Muscle layer of duodenum (tissue), 2 donors: Measurements from ENCODE around the gene RALGPS1.

ENCODE experiments used
- H3K27ac ChIP-seq: one replicate; pipeline ENCODE4 v1.7.0; 2013; ENCODE audit warnings: mild to moderate bottlenecking, low read length
- H3K27me3 ChIP-seq: one replicate; pipeline ENCODE4 v1.7.0; 2013; ENCODE audit warnings: low read depth, mild to moderate bottlenecking, control low read depth, low read length
- H3K36me3 ChIP-seq, 2 donors: one replicate each; pipeline ENCODE4 v1.7.0; 2013; ENCODE audit warnings: low read length in 2 of 2, control low read depth in 1 of 2, mild to moderate bottlenecking in 1 of 2; ENCODE audit not compliant: insufficient read depth in 2 of 2, control insufficient read depth in 1 of 2
- H3K4me1 ChIP-seq, 2 donors: one replicate each; pipeline ENCODE4 v1.7.0; 2013; ENCODE audit warnings: low read length in 2 of 2, mild to moderate bottlenecking in 2 of 2, control low read depth in 1 of 2, moderate library complexity in 1 of 2; ENCODE audit not compliant: insufficient read depth in 2 of 2, control insufficient read depth in 1 of 2
- H3K4me3 ChIP-seq, 2 donors: one replicate each; pipeline ENCODE4 v1.7.0; 2013; ENCODE audit warnings: low read length in 2 of 2, low read depth in 1 of 2, mild to moderate bottlenecking in 1 of 2
- H3K9me3 ChIP-seq, 2 donors: one replicate each; pipeline ENCODE4 v1.7.0; 2013; ENCODE audit warnings: low read length in 2 of 2, control low read depth in 1 of 2, mild to moderate bottlenecking in 1 of 2; ENCODE audit not compliant: control insufficient read depth in 1 of 2
- donor health status: healthy.

The RALGPS1 gene

DNA sequence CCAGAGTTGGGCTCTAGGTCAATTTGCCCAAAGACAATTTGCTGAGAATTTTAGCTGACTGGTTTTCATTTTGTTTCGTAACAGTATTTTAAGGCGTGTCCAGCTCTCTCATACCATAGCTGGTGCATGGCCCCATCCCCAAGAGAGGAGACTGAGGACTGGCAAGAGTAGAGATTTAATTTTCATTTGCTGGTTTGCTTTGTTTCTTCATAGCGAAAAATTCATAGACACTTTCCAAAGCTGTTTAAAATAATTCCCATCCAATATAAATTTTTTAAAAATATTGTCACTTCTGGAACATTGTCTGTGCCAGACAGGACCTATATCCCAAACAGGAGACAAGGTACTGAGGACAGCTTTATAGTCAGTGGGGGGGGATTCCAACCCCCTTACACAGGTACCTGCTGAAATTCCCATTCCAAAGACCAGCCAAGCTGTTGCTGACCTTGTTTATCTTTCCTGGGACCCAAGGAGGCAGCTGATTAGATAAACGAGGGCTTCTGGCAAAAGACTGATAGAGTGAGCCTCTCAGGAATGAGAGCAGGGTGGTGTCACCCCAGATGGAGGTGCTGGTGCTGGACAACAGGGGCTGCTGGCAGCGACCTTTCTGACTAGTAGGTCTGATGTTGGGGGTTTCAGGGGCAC, 214.6 kb downstream of the RALGPS1 start:
- no peaks in the 10 kb centered on the region for H3K27me3 ChIP-seq
- no peak overlapping the region for H3K4me3 ChIP-seq
- H3K36me3 ChIP-seq: no peaks in the 10 kb centered on the region
- no peak overlapping the region for H3K27ac ChIP-seq
- H3K4me1 ChIP-seq: peaks cover 13 to 21% of the 10 kb centered on the region in 2 donors
- H3K9me3 ChIP-seq: no peaks in the 10 kb centered on the region

DNA sequence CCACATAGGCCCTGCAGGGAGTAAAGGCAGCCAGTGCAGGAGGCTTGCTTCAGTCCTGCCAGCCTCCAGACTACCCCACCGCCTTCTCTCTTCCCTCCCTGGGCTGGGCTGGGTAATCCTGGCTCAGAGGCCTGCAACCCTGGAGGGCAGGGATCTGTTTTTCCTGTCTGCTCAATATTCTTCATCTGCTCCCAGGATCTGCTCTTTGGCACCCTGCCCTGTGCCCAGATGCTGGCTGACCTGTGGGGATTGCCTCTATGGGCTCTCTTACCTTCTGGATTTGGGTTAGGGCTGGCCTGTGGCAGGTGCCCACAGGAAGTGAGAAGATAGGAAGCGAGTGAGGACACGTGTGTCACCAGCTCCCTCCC, 215.1 kb downstream of the RALGPS1 start:
- Histone ChIP-seq H3K4me1 (peaks cover 18 to 26% of the 10 kb centered on the region in 2 donors), H3K36me3 (no peaks in the 10 kb centered on the region), H3K4me3 (no peak overlapping the region), H3K27me3 (no peaks in the 10 kb centered on the region), H3K9me3 (no peaks in the 10 kb centered on the region), H3K27ac (no peak overlapping the region)

DNA sequence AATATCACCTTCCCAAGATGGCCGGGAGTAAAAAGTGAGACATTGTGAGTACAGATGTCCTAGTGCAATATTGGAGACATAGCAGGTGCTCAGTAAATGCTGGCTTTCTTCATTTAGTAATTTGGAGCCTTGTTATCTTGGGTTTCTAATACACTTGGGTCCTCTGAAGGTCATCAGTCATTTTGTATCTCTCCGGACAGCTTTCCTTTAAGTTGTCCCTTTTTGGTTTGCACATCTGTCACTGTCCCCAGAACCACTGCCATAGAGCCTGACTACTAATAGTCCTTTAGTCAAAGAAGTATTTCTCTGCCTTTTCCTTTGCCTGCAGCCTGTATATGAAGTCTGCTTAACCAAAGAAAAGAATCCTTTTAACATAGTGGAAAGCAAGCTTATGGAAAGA, 215.7 kb downstream of the RALGPS1 start:
- no peaks in the 10 kb centered on the region for H3K27me3 ChIP-seq
- no peaks in the 10 kb centered on the region for H3K9me3 ChIP-seq
- no peaks in the 10 kb centered on the region for H3K36me3 ChIP-seq
- H3K4me1 ChIP-seq: peaks cover 24 to 31% of the 10 kb centered on the region in 2 donors
- H3K27ac ChIP-seq: peak overlapping the region; percentile 62
- no peak overlapping the region for H3K4me3 ChIP-seq

DNA sequence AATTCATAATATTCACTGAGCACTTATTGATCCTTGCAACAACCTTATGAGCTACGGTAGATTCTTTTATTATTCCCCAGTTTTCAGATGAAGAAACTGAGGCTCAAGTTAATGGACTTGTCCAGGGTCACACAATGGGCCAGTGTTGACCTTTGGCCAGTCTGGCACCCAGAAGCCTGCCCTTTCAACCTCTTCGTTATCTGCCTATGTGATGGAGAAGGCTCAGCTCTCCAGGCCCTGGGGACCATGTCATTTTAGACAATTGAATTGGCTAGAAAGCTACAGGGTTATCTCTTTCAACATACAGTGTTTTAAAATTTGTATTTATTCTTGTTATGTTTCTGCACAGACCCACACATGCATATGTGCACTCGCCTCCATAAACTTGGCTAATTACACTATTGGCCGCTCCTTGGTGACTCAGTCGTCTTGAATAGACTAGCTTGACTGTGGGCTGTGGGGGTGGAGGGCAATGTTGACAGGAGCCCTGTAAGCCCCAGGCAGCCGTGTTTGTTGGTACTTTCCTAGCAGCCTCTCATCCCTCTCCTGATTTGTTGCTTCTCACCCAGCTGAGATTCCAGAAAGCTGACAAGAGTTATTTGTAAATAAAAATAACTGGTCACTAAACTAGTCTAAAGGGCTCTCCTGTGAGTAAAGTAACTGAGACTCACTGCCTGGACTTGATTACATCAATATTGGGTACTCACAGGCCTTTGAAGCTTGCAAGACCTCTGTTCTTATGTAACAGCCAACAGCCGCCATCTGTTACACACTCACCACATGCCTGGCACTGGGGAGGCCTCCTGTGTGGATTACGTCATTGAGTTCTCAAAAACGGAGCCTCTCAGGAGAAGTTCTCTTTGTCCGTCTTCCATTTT, 216.3 kb downstream of the RALGPS1 start:
- H3K9me3 ChIP-seq: no peaks in the 10 kb centered on the region
- no peaks in the 10 kb centered on the region for H3K27me3 ChIP-seq
- H3K4me1 ChIP-seq: peaks cover 24 to 38% of the 10 kb centered on the region in 2 donors
- H3K4me3 ChIP-seq: no peak overlapping the region
- peak overlapping the region; percentile 62 for H3K27ac ChIP-seq
- H3K36me3 ChIP-seq: no peaks in the 10 kb centered on the region

DNA sequence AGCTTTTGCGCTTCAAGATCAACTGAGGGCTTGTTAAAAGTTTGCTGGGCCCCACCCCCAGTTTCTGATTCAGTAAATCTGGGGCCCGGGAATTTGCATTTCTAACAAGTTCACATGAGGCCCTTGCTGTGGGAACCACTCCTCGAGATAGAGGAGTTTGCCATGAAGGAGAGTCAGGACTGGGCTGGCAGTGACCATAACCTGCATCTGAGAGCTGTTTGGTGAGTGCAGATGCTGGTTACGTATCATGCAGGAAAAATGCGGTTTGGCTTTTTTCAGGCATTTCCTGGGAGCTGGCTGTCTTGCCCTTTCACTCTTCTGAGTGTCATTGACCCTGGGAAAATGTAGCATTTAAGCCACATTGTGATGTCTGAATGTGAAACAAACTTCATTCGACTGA, 217.3 kb downstream of the RALGPS1 start:
- Histone ChIP-seq H3K4me1 (peaks cover 24 to 45% of the 10 kb centered on the region in 2 donors), H3K4me3 (no peak overlapping the region), H3K27ac (peak overlapping the region; percentile 62), H3K36me3 (no peaks in the 10 kb centered on the region), H3K9me3 (no peaks in the 10 kb centered on the region), H3K27me3 (no peaks in the 10 kb centered on the region)

DNA sequence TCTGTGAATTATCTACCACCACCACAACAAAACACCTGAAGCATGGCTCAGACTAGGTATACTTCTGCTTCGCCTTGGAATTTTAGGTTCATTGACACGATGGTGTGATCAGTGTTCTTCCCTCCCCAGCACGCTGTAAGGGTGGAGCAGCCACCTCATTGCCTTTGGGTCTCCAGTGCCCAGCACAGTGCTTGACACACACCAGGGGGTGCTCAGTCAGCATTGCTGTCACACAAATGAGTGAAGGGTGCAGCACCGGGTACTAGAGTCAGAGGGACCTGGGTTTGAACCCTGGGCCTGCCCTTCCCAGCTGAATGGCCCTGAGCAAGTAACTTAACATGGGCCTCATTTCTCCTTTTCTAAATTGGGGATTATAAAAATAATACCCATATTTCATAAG, 217.8 kb downstream of the RALGPS1 start:
- Histone ChIP-seq H3K36me3 (no peaks in the 10 kb centered on the region), H3K4me1 (peaks cover 24 to 44% of the 10 kb centered on the region in 2 donors), H3K27ac (peak overlapping the region; percentile 89), H3K27me3 (no peaks in the 10 kb centered on the region), H3K4me3 (no peak overlapping the region), H3K9me3 (no peaks in the 10 kb centered on the region)

DNA sequence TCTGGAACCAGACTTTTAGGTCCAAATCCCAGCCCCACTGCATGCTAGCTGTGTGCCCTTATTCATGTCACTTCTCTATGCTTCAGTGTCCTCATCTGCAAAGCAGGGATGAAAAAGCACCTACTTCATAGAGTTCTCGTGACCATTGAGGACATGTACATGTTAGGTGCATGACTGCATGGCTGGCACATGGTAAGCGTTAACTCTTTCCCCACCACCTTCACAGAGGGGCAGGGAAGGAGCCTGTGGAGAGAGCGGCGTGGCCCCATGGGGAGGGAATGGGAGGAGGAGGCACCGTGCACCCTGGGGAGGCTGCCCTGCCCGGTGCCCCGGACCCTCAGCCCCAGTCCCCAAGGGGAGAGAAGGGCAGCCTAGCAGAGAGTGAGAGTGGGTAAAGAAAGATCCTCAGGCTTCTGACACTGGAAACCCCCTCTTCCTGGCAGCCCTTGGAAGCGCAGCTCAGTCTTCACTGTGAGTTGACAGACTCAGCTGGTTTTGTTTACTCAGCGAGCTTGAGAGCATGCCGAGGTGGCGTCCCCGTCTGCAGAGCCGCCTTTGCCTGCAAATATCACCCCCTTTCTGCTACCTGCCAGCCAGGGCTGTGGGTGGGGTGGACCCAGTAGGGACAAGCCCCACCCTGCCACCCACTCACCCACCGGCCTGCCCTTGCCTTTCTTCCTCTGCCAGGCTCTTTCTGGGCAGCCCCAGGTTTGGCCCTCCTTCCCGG, 218.5 kb downstream of the RALGPS1 start:
- no peaks in the 10 kb centered on the region for H3K9me3 ChIP-seq
- H3K27ac ChIP-seq: peak overlapping the region; percentile 89
- H3K27me3 ChIP-seq: no peaks in the 10 kb centered on the region
- H3K4me3 ChIP-seq: no peak overlapping the region
- peaks cover 24 to 42% of the 10 kb centered on the region in 2 donors for H3K4me1 ChIP-seq
- H3K36me3 ChIP-seq: no peaks in the 10 kb centered on the region

DNA sequence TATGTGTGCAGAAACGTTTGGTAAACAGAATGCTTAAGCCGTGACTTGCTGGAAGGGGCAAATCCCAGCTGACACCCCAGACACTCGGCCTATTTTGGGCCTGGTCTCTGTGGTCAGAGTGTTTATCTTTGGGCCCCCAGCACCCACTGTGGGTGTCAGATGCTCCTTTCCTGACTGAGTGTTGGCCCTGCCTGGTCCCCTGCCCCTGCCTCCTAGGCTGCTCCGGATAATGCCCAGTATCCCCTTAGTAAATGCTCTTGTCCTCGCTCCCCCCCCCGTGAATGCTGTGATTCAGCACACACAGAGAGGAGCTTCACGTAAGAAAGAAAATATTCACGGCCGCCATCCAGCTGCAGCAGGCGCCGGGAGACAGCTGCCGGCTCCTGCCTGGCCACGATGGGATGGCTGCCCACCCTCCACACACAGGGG, 219.2 kb downstream of the RALGPS1 start:
- Histone ChIP-seq H3K36me3 (no peaks in the 10 kb centered on the region), H3K9me3 (no peaks in the 10 kb centered on the region), H3K27me3 (no peaks in the 10 kb centered on the region), H3K27ac (peak overlapping the region; percentile 89), H3K4me1 (peaks cover 24 to 42% of the 10 kb centered on the region in 2 donors), H3K4me3 (peak overlapping the region in 1 of 2 donors; percentile 36)

DNA sequence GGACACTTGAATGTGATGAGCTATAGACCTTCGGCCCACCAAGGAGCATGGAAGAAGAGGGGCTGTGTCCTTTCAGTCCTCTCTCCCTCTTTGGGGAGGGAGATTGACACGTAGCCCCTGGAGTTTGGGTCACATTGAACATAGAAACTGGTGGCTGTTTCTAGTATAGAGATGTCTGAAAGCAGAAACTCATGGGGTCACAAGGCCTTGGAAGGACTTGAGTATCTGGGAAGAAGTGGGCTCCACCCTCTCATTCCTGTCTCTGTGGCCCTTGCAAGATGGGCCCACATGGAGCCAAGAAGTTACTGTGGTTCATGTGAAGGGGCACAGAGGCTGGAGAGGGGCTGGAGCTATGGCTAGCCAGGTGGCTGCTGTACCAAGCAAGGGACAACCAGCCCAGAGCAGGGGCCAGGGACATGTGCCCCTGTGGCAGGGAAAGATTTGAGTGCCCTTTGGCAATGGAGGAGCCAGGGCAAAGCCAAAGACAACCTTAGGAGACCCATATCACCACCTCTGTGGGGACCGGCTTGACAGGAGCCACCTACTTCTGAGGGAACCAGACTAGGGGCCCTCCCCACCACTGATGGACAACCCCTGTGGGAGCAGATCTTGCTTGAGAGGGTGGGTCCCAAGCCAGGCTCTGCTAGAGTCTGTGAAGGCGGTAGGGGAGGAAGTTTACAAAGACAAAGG, 220.6 kb downstream of the RALGPS1 start:
- Histone ChIP-seq H3K27me3 (no peaks in the 10 kb centered on the region), H3K9me3 (no peaks in the 10 kb centered on the region), H3K27ac (peak overlapping the region; percentile 89), H3K4me1 (peaks cover 24 to 42% of the 10 kb centered on the region in 2 donors), H3K4me3 (no peak overlapping the region), H3K36me3 (no peaks in the 10 kb centered on the region)

DNA sequence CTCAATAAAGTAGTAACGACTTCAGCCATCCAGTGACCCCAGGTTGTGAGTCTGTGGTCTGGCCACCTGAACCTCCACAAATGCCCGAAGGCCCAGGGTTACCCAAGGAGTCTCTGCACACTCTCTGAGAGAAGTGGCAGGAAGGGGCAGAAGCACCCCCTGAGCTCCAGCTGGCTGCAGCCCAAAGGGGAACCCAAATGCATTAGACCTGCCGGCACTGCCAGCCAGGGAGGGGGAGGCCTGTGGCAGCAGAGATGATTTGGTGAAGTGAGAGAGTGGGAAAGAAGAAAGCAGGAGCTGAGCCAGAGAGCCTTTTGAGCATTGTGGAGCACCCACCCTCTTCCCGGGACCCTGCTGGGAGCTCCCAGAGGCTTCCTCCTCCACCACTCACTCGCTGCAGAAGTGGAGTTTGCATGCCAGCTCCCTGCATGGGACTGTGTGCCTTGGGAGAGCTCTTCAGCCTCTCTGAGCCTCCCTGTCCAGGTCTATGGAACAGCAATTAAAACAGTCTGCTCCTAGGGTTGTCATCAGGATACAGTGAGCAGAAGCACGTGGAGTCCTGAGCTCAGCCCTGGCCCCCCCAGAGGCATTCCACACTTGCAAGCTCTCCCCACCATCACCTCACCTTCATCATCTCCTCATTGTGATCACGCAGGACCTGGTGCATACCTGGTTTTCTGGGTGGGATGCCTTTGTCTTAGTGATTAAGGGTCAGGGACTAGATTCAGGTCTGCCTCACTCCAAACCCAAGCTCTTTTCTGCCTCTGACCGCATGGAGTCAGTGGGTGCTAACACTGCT, 221.7 kb downstream of the RALGPS1 start:
- H3K4me3 ChIP-seq: no peak overlapping the region
- peaks cover 17 to 37% of the 10 kb centered on the region in 2 donors for H3K4me1 ChIP-seq
- H3K36me3 ChIP-seq: no peaks in the 10 kb centered on the region
- H3K27me3 ChIP-seq: no peaks in the 10 kb centered on the region
- no peak overlapping the region for H3K27ac ChIP-seq
- H3K9me3 ChIP-seq: no peaks in the 10 kb centered on the region
